Thymus (tissue), 11 donors: ENCODE results near the gene EIF4B. TPM values are rescaled to one million over a fixed set of nuclear protein-coding genes. Genes with fewer than 3 reads are reported as not detected.

Source experiments
- DNase-seq, 9 donors: peaks; one replicate each; pipeline ENCODE4 v3.0.0-alpha.2; 2013; ENCODE audit warnings: low spot score in 9 of 9, low read depth in 6 of 9, missing footprints in 1 of 9
- H3K27ac ChIP-seq, 2 donors: one replicate each; pipeline ENCODE4 v1.5.1; 2013; ENCODE audit warnings: control low read depth in 1 of 2, low read depth in 1 of 2, low read length in 1 of 2, mild to moderate bottlenecking in 1 of 2, moderate library complexity in 1 of 2
- H3K27me3 ChIP-seq, 2 donors: one replicate each; pipeline ENCODE4 v1.5.1; 2013; ENCODE audit warnings: low read length in 1 of 2; ENCODE audit not compliant: control insufficient read depth in 2 of 2, insufficient read depth in 1 of 2
- H3K36me3 ChIP-seq, 2 donors: one replicate each; pipeline ENCODE4 v1.5.1; 2013; ENCODE audit warnings: low read length in 1 of 2, mild to moderate bottlenecking in 1 of 2, moderate library complexity in 1 of 2; ENCODE audit not compliant: control insufficient read depth in 2 of 2, insufficient read depth in 2 of 2
- H3K4me1 ChIP-seq, 2 donors: one replicate each; pipeline ENCODE4 v1.5.1; 2013; ENCODE audit warnings: low read length in 2 of 2; ENCODE audit not compliant: control insufficient read depth in 2 of 2, insufficient read depth in 2 of 2
- H3K4me3 ChIP-seq, 2 donors: one replicate each; pipeline ENCODE4 v1.5.1; 2013; ENCODE audit warnings: low read length in 2 of 2, control low read depth in 1 of 2, mild to moderate bottlenecking in 1 of 2
- H3K9me3 ChIP-seq, 2 donors: one replicate each; pipeline ENCODE4 v1.5.1; 2013; ENCODE audit warnings: low read length in 1 of 2, mild to moderate bottlenecking in 1 of 2; ENCODE audit not compliant: control insufficient read depth in 2 of 2, insufficient read depth in 1 of 2
- WGBS: extraction: QIAGEN DNeasy Blood & Tissue Kit; methylation state at CpG from one replicate; pipeline ENCODE4 v1.1.7; 2013; 5-methylcytosine and 5-hydroxymethylcytosine counted together
- polyA plus RNA-seq: library from polyadenylated mRNA; stranded (reverse); fragments of 200-250 nt; gene quantifications from one replicate; pipeline ENCODE4 v1.2.3, GENCODE V29; 2013
- total RNA-seq: library from RNA; stranded (reverse); fragments of 120-200 nt; gene quantifications from one replicate; pipeline ENCODE4 v1.2.4, GENCODE V29; 2013
- donor health status: healthy.

Gene EIF4B
- total and polyA plus RNA-seq, 2 donors, result 148 to 432 TPM

DNA sequence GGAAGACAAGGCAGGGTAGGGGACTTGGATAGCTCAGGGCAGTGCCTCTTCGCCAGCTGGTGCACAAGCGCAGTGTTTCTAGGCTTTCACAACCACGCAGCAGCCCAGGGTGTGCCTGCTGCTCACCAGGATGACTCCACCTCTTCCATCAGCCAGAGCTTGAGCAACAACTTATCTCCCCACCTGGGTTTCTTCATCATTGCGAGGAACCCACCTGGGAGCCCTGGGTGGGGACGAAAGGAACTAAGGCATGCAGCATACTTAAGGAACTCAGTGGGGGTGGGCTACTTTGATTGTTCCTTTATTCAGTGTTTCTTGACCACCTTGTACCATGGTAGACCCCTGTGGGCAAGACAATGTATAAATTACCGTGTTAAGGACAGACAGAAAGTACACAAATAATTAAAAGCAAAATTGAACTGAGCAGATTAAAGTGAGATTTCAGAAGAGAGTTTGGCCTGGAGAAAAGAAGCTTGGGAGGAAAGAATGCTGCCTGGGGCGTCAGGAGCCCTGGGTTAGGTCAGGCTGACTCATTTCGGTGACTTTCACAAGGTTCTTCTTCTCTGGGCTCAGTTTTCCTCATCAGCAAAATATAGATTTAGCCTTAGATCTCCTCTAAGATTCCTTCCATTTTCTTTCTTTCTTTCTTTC lies 34.5 kb upstream of the EIF4B start:
- WGBS, result 89% methylated on average over 8 of the region's 8 CpGs
- no peak overlapping the region for H3K27ac ChIP-seq

DNA sequence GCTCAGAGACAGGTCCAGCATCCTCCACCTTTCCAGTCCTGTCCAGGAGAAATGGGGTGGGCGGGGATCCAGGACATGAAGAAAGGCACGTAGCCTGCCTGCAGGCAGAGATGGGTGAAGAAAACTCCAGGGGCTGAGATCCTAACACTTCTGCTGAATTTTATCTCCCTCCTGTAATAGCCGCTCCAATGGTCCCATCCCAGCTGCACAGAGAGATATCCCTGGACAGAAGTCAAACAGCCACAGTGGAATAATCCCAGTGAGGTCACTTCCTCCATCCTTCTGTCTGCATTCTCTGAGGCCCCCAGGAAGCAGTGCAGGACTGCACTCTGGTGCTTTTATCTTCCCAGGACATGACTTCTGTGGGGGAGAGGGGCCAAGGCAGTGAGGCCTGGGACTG lies 31.1 kb upstream of the EIF4B start:
- H3K4me1 ChIP-seq, result no peaks in the 10 kb centered on the region
- WGBS, result 94% methylated on average over 3 of the region's 3 CpGs
- no peaks in the 10 kb centered on the region for H3K9me3 ChIP-seq
- H3K27me3 ChIP-seq, result peaks cover 0 to 28% of the 10 kb centered on the region in 2 donors
- H3K27ac ChIP-seq, result no peak overlapping the region
- no peaks in the 10 kb centered on the region for H3K36me3 ChIP-seq
- H3K4me3 ChIP-seq, result no peak overlapping the region
- no peak for DNase-seq

More for the DNA sequence above, 34.5 kb upstream of the EIF4B start:
- peaks cover 0 to 24% of the 10 kb centered on the region in 2 donors for H3K27me3 ChIP-seq
- H3K4me3 ChIP-seq, result no peak overlapping the region
- DNase-seq, result no peak
- H3K36me3 ChIP-seq, result no peaks in the 10 kb centered on the region
- no peaks in the 10 kb centered on the region for H3K4me1 ChIP-seq
- H3K9me3 ChIP-seq, result no peaks in the 10 kb centered on the region

DNA sequence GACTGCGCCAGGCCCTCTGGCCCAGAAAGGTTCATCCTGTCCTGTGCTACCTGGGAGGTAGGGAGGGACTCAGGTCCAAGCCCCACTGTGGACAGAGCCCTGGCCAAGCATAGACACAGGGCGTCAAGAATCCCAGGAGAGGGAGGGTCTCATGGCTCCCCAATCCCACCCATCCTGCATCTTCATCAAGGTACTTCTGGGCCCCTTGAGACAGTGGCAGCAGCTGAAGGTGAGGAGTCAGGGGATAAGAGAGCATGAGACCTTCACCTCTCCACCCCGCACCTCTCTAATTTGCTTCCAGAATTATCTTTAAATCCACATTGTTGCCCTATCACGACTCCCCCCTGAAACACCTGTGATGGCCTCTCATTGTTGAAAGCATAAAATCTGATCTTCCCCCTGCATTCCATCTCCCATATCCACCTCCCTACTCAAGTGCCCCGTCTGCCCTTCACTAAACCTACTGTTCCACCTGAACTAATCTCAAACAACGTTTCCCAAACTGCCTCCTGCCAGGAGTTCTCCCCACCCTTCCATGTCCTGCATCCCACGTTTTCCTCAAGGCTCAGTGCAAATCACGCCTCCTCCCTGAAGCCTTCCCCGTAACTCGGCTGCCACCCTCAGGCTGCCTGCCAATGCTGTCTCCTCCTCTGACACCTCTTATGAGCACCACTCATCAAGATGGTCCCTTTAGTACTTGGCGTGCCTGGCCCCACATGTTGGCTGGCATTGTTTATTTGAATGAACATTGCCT lies 30.3 kb upstream of the EIF4B start:
- WGBS, result 80% methylated on average over 11 of the region's 11 CpGs
- DNase-seq, result no peak
- Histone ChIP-seq H3K27ac (no peak overlapping the region), H3K9me3 (no peaks in the 10 kb centered on the region), H3K4me1 (no peaks in the 10 kb centered on the region), H3K4me3 (no peak overlapping the region), H3K27me3 (peaks cover 0 to 23% of the 10 kb centered on the region in 2 donors), H3K36me3 (no peaks in the 10 kb centered on the region)

DNA sequence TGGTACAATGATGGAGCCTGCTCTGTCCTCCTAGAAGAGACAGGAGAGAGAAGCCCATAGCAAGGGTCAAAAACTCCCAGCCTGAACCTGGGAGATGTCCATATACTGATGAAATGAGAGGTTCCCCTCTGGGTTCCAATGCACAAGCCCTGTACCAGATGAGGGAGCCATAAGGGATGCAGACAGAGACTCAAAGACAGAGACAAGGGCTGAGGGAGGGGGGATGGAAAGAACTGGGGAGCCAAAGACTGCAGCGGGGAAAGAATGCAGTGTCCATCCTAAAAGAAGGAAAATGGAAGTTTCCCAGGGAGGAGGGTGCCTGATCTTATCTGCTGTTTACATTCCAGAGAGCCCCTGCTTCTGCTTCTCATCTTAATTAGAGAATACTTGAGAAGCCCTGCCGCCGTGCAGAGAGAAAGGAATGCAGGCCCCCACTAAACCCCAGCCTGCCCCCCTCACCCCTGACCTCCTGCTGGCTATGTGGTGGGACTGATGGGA lies 29.6 kb upstream of the EIF4B start:
- Histone ChIP-seq H3K9me3 (no peaks in the 10 kb centered on the region), H3K4me3 (no peak overlapping the region), H3K36me3 (no peaks in the 10 kb centered on the region), H3K27ac (no peak overlapping the region), H3K27me3 (peaks cover 0 to 23% of the 10 kb centered on the region in 2 donors), H3K4me1 (no peaks in the 10 kb centered on the region)
- 61% methylated on average over 3 of the region's 3 CpGs for WGBS
- DNase-seq, result no peak

DNA sequence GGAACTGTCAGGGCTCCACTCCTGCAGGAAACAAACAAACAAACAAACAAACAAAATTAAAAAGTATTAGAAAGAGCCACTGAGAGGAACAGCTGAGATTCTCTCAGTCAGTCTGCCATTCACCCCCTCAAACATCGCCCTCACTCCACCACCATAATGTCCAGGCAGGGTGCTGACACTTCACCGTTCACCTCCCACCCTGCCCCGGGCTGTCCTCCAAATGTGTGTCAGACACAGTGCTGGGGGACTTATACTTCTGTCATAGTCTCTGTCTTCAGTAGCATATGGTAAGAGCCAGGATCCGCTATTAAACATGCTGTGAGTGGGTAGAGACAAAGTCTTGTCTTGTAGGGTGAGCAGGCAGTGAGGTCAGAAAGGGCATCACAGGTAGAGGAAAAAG lies 29.1 kb upstream of the EIF4B start:
- Histone ChIP-seq H3K9me3 (no peaks in the 10 kb centered on the region), H3K36me3 (no peaks in the 10 kb centered on the region), H3K27ac (no peak overlapping the region), H3K27me3 (peaks cover 0 to 23% of the 10 kb centered on the region in 2 donors), H3K4me3 (no peak overlapping the region), H3K4me1 (no peaks in the 10 kb centered on the region)
- no peak for DNase-seq
- WGBS, result 68% methylated on average over 4 of the region's 4 CpGs

DNA sequence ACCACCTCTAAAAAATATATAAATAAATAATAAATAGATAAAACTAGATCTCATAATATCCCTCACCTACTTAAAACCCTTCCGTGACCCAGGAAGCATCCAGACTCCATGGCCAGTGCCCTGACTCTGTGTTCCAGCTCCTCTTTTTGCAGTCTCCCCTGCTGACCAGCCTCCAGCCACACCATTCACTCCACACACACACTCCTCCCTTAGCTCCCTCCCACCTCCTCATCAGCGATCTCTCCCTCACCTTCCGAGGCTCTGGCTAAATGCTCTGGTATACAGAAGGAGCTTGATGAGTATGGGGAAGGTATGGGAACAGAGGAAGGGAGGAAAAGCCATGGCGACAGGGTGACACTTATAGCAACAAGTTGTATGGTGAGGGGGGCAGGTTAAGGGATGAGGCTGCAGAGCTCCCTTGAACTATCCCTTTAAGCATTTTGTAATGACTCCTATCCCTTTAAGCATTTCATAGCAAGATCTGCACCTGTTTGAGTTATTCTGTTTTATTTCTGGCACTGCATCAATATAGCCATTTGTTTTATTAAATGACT lies 26.1 kb upstream of the EIF4B start:
- Histone ChIP-seq H3K4me3 (no peak overlapping the region), H3K27ac (no peak overlapping the region), H3K9me3 (no peaks in the 10 kb centered on the region), H3K27me3 (peaks cover 0 to 21% of the 10 kb centered on the region in 2 donors), H3K36me3 (no peaks in the 10 kb centered on the region), H3K4me1 (no peaks in the 10 kb centered on the region)
- 71% methylated on average over 4 of the region's 4 CpGs for WGBS
- DNase-seq, result no peak

DNA sequence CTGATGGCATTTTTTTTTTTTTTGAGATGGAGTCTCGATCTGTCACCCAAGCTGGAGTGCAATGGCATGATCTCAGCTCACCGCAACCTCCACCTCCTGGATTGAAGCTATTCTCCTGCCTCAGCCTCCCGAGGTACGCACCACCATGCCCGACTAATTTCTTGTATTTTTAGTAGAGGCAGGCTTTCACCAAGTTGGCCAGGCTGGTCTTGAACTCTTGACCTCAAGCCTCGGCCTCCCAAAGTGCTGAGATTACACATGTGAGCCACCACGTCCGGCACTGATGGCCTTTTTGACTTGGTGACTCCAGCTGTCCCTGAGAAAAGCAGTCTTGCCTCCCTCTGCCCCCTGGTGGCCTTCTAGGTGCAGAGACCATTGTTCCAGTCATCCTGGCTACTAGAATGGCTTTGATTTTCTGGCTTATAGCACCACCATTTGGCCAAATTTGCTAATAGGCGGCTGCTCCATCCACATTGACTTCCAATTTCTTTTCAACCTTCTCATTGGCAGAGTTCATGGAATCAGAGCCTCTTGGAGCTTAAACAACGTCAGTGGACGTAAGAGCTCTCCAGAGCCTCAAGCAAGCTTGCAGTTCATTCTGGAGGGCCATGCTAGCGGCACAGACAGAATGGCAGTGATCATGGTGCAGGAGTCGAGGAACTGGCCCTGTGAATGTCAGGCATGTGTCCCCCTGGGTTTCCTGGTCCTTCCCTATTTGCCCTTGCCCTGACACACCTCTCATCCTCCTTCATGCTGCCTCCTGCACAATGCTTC lies 25.4 kb upstream of the EIF4B start:
- no peak overlapping the region for H3K27ac ChIP-seq
- no peaks in the 10 kb centered on the region for H3K4me1 ChIP-seq
- no peak overlapping the region for H3K4me3 ChIP-seq
- peak; percentile 43 to 87 (median 71) for DNase-seq
- no peaks in the 10 kb centered on the region for H3K9me3 ChIP-seq
- no peaks in the 10 kb centered on the region for H3K36me3 ChIP-seq
- H3K27me3 ChIP-seq, result peaks cover 0 to 18% of the 10 kb centered on the region in 2 donors
- 41% methylated on average over 13 of the region's 13 CpGs for WGBS

DNA sequence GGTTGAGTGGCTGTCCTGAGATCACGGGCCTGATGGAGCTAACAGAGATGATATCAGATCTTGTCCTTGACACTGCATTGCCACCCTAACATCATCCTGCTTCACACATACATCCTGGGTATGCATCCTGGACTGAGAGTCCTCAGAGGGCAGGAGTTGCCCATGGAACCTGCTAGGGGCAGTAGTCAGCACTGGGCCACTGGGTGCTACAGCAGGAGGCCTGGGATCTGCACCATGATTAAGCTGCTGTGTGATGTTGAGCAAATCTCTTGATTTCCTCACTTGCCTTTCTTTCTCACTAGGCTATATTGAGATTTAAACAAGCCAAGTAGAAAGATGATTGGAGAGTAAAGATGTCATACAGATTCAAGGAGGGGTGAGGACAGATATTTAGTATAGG lies 22.1 kb upstream of the EIF4B start:
- Histone ChIP-seq H3K4me3 (no peak overlapping the region), H3K36me3 (no peaks in the 10 kb centered on the region), H3K27me3 (peaks cover 0 to 3% of the 10 kb centered on the region in 2 donors), H3K4me1 (no peaks in the 10 kb centered on the region), H3K9me3 (no peaks in the 10 kb centered on the region), H3K27ac (no peak overlapping the region)
- WGBS, result 97% methylated on average over 1 of the region's 1 CpG
- no peak for DNase-seq
